LNCAP (cell line): ENCODE measurements around the gene AVPR1B.

ENCODE experiments used
- CTCF ChIP-seq: fragments of 450-650 bp; IDR thresholded peaks from 2 replicates; pipeline ENCODE4 v1.5.1; 2017; ENCODE audit warnings: mild to moderate bottlenecking

The AVPR1B gene

GRCh38 chr1:206103979-206104378 is 13.2 kb downstream of the AVPR1B start:
- TF ChIP-seq CTCF = no peak

GRCh38 chr1:206102292-206102936 is 14.8 kb downstream of the AVPR1B start:
- TF ChIP-seq CTCF = no peak

- TF ChIP-seq CTCF = no peak
These were observed 15.7 kb downstream of the AVPR1B start for GRCh38 chr1:206101351-206102045.

GRCh38 chr1:206100226-206100815 is 16.9 kb downstream of the AVPR1B start:
- no peak for TF ChIP-seq CTCF

- TF ChIP-seq CTCF = no peak
These were observed 18.8 kb downstream of the AVPR1B start for GRCh38 chr1:206098242-206098919.

- no peak for TF ChIP-seq CTCF
These were observed 19.8 kb downstream of the AVPR1B start for GRCh38 chr1:206097381-206097780.

GRCh38 chr1:206094024-206094423 is 23.2 kb downstream of the AVPR1B start:
- TF ChIP-seq CTCF = no peak
